Esophagus squamous epithelium (tissue), 5 donors: ENCODE data around the gene ARL10. TPM values are rescaled to one million over a fixed set of nuclear protein-coding genes. Genes with fewer than 3 reads are reported as not detected.

Experiments
- DNase-seq: peaks from one replicate; lab custom pipeline; 2025; lab: John Stamatoyannopoulos, UW
- H3K27ac ChIP-seq, 4 donors: fragments of 200-600 bp; sonication (generic); one replicate each; pipeline ENCODE4 v1.5.1; 2016 to 2019; ENCODE audit warnings: mild to moderate bottlenecking in 1 of 4
- H3K27me3 ChIP-seq, 4 donors: fragments of 200-600 bp; sonication (generic); 1 replicate in 3 of 4; 2 replicates in 1 of 4; pipeline versions ENCODE4 v1.5.1 to v1.6.0; 2017 to 2021; ENCODE audit warnings: antibody characterized with exemption in 1 of 4
- H3K36me3 ChIP-seq, 3 donors: fragments of 200-600 bp; sonication (generic); one replicate each; pipeline ENCODE4 v1.5.1; 2016 to 2019
- H3K4me1 ChIP-seq, 3 donors: fragments of 200-600 bp; sonication (generic); one replicate each; pipeline ENCODE4 v1.5.1; 2017 to 2019
- H3K4me3 ChIP-seq, 4 donors: fragments of 200-600 bp; sonication (generic); 1 replicate in 3 of 4; 2 replicates in 1 of 4; pipeline ENCODE4 v1.5.1; 2016 to 2019; ENCODE audit warnings: mild to moderate bottlenecking in 2 of 4, moderate library complexity in 1 of 4
- H3K9me3 ChIP-seq, 3 donors: fragments of 200-600 bp; sonication (generic); one replicate each; pipeline ENCODE4 v1.5.1; 2016 to 2019
- CTCF ChIP-seq, 6 experiments: fragments of 450-650 bp in 4 of 6; fragments of 200-600 bp in 2 of 6; sonication (generic) in 2 of 6; IDR thresholded peaks; one replicate each; pipeline ENCODE4 v1.5.1; 2016 to 2019; ENCODE audit warnings: antibody characterized with exemption in 6 of 6, mild to moderate bottlenecking in 4 of 6, moderate library complexity in 4 of 6
- POLR2A ChIP-seq, 4 donors: fragments of 450-650 bp; IDR thresholded peaks; one replicate each; pipeline ENCODE4 v1.6.1; 2017; ENCODE audit warnings: antibody characterized with exemption in 4 of 4, mild to moderate bottlenecking in 4 of 4, moderate library complexity in 3 of 4
- WGBS, 2 donors: methylation state at CpG; one replicate each; pipeline ENCODE4 v1.1.5; 2018; 5-methylcytosine and 5-hydroxymethylcytosine counted together
- intact Hi-C: fragments of 100-400 bp; cut with DNase I; formaldehyde crosslinking; loops from one replicate; pipeline ENCODE4 v1.15.0; 2022
- small RNA-seq, 4 donors: library from RNA; depleted of rRNA; stranded (forward); fragments of <200 nt; gene quantifications; one replicate each; pipeline ENCODE3, GENCODE V24; 2016
- total RNA-seq, 4 donors: library from RNA; depleted of rRNA; stranded (reverse); fragments of >200 nt; gene quantifications; one replicate each; pipeline ENCODE4 v1.1.0, GENCODE V29; 2016
- donor health status: DM: yes; HTN: yes; CAD: no.

The ARL10 gene
- total RNA-seq, 4 donors from 2014 or later, result 2.4 to 10.1 (median 6.3) TPM

GRCh38 chr5:176425791-176426190, 60.5 kb downstream of the ARL10 start:
- Histone ChIP-seq H3K27ac (no peak overlapping the region), H3K4me1 (no peaks in the 10 kb centered on the region), H3K9me3 (no peaks in the 10 kb centered on the region), H3K36me3 (no peaks in the 10 kb centered on the region), H3K4me3 (no peak overlapping the region), H3K27me3 (peaks cover 0 to 7% (median 0%) of the 10 kb centered on the region in 4 donors)
- DNase-seq, result no peak
- intact Hi-C loops, result no loop called here
- WGBS, 2 donors, result 69 to 88% methylated on average over 1 of the region's 1 CpG
- TF ChIP-seq CTCF (IDR thresholded peaks at IDR 0.05), result no peak
- TF ChIP-seq POLR2A (IDR thresholded peaks at IDR 0.05), result no peak

- Histone ChIP-seq H3K27me3 (peaks cover 0 to under 1% (median 0%) of the 10 kb centered on the region in 4 donors), H3K9me3 (no peaks in the 10 kb centered on the region), H3K4me3 (no peak overlapping the region), H3K36me3 (no peaks in the 10 kb centered on the region), H3K27ac (no peak overlapping the region), H3K4me1 (no peaks in the 10 kb centered on the region)
- intact Hi-C loops, result no loop called here
- no peak for TF ChIP-seq CTCF (IDR thresholded peaks at IDR 0.05)
- no peak for TF ChIP-seq POLR2A (IDR thresholded peaks at IDR 0.05)
- DNase-seq, result no peak
- WGBS, 2 donors, result 67 to 92% methylated on average over 1 of the region's 1 CpG
Measured at GRCh38 chr5:176426876-176427275, 61.6 kb downstream of the ARL10 start.

GRCh38 chr5:176427971-176428370, 62.7 kb downstream of the ARL10 start:
- DNase-seq, result no peak
- peaks cover 0 to 3% (median 0%) of the 10 kb centered on the region in 4 donors for H3K27me3 ChIP-seq
- no peak overlapping the region for H3K4me3 ChIP-seq
- intact Hi-C loops, result no loop called here
- H3K9me3 ChIP-seq, result no peaks in the 10 kb centered on the region
- WGBS, 2 donors, result 62 to 63% methylated on average over 3 to 4 of the region's 4 CpGs
- H3K27ac ChIP-seq, result no peak overlapping the region
- H3K4me1 ChIP-seq, result no peaks in the 10 kb centered on the region
- no peaks in the 10 kb centered on the region for H3K36me3 ChIP-seq
- TF ChIP-seq CTCF (IDR thresholded peaks at IDR 0.05), result no peak
- no peak for TF ChIP-seq POLR2A (IDR thresholded peaks at IDR 0.05)

- Histone ChIP-seq H3K27me3 (peaks cover 0 to 3% (median 0%) of the 10 kb centered on the region in 4 donors), H3K36me3 (no peaks in the 10 kb centered on the region), H3K4me3 (no peak overlapping the region), H3K27ac (no peak overlapping the region), H3K9me3 (no peaks in the 10 kb centered on the region), H3K4me1 (no peaks in the 10 kb centered on the region)
- intact Hi-C loops, result no loop called here
- DNase-seq, result no peak
- no peak for TF ChIP-seq POLR2A (IDR thresholded peaks at IDR 0.05)
- no peak for TF ChIP-seq CTCF (IDR thresholded peaks at IDR 0.05)
- WGBS, 2 donors, result 60 to 61% methylated on average over 4 of the region's 4 CpGs
Measured at GRCh38 chr5:176429972-176430371, 64.7 kb downstream of the ARL10 start.

Small RNAs within 50 kb of the gene (small RNA-seq; reads per million reads assigned to genes)
- gene MIR1271, result 2.9 to 8.6 (median 6.9) reads per million in 4 donors

Other genes with a start within 250 kb of the ARL10 start
- gene SIMC1, start 127.1 kb upstream of the ARL10 start, total RNA-seq, result 10 to 100 TPM in 1 of 4 donors, 1 to 10 TPM in 3; 2.2 to 11.4 (median 5.6) TPM
- gene KIAA1191, start 3.7 kb upstream of the ARL10 start, total RNA-seq, result 10 to 100 TPM; 57.0 to 99.9 (median 73.7) TPM
- 10 to 100 TPM; 19.9 to 38.0 (median 30.9) TPM for gene NOP16, start 23.1 kb downstream of the ARL10 start, total RNA-seq
- gene HIGD2A, start 23.3 kb downstream of the ARL10 start, total RNA-seq, result 100 to 1,000 TPM in 2 of 4 donors, 10 to 100 TPM in 2; 77.2 to 122 (median 90.3) TPM
- 100 to 1,000 TPM; 347 to 732 (median 444) TPM for gene CLTB, start 51.1 kb downstream of the ARL10 start, total RNA-seq
- 10 to 100 TPM; 18.5 to 27.0 (median 24.7) TPM for gene FAF2, start 82.9 kb downstream of the ARL10 start, total RNA-seq
- gene RNF44, start 171.9 kb downstream of the ARL10 start, total RNA-seq, result 10 to 100 TPM in 3 of 4 donors, 1 to 10 TPM in 1; 8.8 to 23.1 (median 15.5) TPM
- under 1 TPM in 1 of 4 donors, not detected in 3; under 0.01 TPM for gene CDHR2, start 183.9 kb downstream of the ARL10 start, total RNA-seq
- 1 to 10 TPM in 3 of 4 donors, under 1 TPM in 1; 0.57 to 4.6 (median 2.2) TPM for gene GPRIN1, start 244.7 kb downstream of the ARL10 start, total RNA-seq